IMR-90 (cell line): Measurements from ENCODE around the gene HECTD2. TPM values are rescaled to one million over a fixed set of nuclear protein-coding genes. Genes with fewer than 3 reads are reported as not detected.

Experiments
- ATAC-seq: fragments of 200-7000 bp; cut with Tn5 transposase; 2 replicates; pipeline ENCODE4 v1.9.1; 2020; ENCODE audit warnings: low read depth, mild to moderate bottlenecking, moderate library complexity
- BruUV-seq: library from RNA; stranded (reverse); fragments of 400-500 nt; replicated peaks from 2 replicates; lab custom pipeline; 2021; lab: Mats Ljungman, UMichigan
- CTCF ChIA-PET: fragments of 300-600 bp; formaldehyde crosslinking; extraction: SDS; loops from one replicate; lab custom pipeline; 2021; ENCODE audit warnings: antibody characterized with exemption; lab: Yijun Ruan, JAX
- POLR2A ChIA-PET: fragments of 300-600 bp; sonication (Branson Sonifier 250); formaldehyde crosslinking; loops from one replicate; lab custom pipeline; 2022; ENCODE audit warnings: antibody characterized with exemption; ENCODE audit not compliant: unreplicated experiment; lab: Charles Lee
- DNase-seq: peaks from one replicate; pipeline ENCODE4 v3.0.0; 2013
- H2AFZ ChIP-seq: replicated peaks from 2 replicates; pipeline ENCODE3; 2013; ENCODE audit warnings: low read length, mild to moderate bottlenecking; ENCODE audit not compliant: poor library complexity
- H2AK5ac ChIP-seq: 2 replicates; pipeline ENCODE4 v1.6.1; 2013; ENCODE audit warnings: low read depth, low read length, inconsistent platforms
- H2AK9ac ChIP-seq: replicated peaks from 2 replicates; pipeline ENCODE3; 2013; ENCODE audit warnings: mild to moderate bottlenecking, low read depth, low read length, moderate library complexity; ENCODE audit not compliant: poor library complexity
- H2BK120ac ChIP-seq: 2 replicates; pipeline ENCODE4 v1.6.1; 2013; ENCODE audit warnings: low read depth, low read length, inconsistent platforms
- H2BK15ac ChIP-seq: 3 replicates; pipeline ENCODE4 v1.6.1; 2013; ENCODE audit warnings: low read depth, low read length, inconsistent platforms
- H2BK20ac ChIP-seq: 2 replicates; pipeline ENCODE4 v1.6.1; 2013; ENCODE audit warnings: low read depth, mild to moderate bottlenecking, inconsistent platforms, low read length, moderate library complexity
- H2BK5ac ChIP-seq: 2 replicates; pipeline ENCODE4 v1.6.1; 2013; ENCODE audit warnings: mild to moderate bottlenecking, low read depth, low read length, inconsistent platforms; ENCODE audit not compliant: poor library complexity, severe bottlenecking
- H3K14ac ChIP-seq: replicated peaks from 2 replicates; pipeline ENCODE4 v1.6.1; 2013; ENCODE audit warnings: low read depth, low read length, inconsistent platforms
- H3K18ac ChIP-seq: 2 replicates; pipeline ENCODE4 v1.6.1; 2013; ENCODE audit warnings: low read depth, low read length, control low read depth
- H3K23ac ChIP-seq: 2 replicates; pipeline ENCODE4 v1.6.1; 2013; ENCODE audit warnings: low read depth, low read length, inconsistent platforms
- H3K27ac ChIP-seq: 2 replicates; pipeline ENCODE4 v1.5.1; 2013; ENCODE audit warnings: mild to moderate bottlenecking, control low read depth, low read length; ENCODE audit not compliant: insufficient read depth
- H3K27me3 ChIP-seq: 2 replicates; pipeline ENCODE4 v1.6.1; 2013; ENCODE audit warnings: low read length; ENCODE audit not compliant: control insufficient read depth, insufficient read depth
- H3K36me3 ChIP-seq: 2 replicates; pipeline ENCODE4 v1.6.1; 2013; ENCODE audit warnings: low read length, mixed read lengths; ENCODE audit not compliant: control insufficient read depth, insufficient read depth
- H3K4ac ChIP-seq: 2 replicates; pipeline ENCODE4 v1.6.1; 2013; ENCODE audit warnings: low read depth, low read length, inconsistent platforms
- H3K4me1 ChIP-seq: 2 replicates; pipeline ENCODE4 v1.6.1; 2013; ENCODE audit warnings: low read length, mixed read lengths; ENCODE audit not compliant: control insufficient read depth, insufficient read depth
- H3K4me2 ChIP-seq: 2 replicates; pipeline ENCODE4 v1.6.1; 2013; ENCODE audit warnings: low read depth, mild to moderate bottlenecking, control low read depth, low read length, moderate library complexity
- H3K4me3 ChIP-seq: 2 replicates; pipeline ENCODE4 v1.5.1; 2013; ENCODE audit warnings: low read depth, mild to moderate bottlenecking, control low read depth, low read length, moderate library complexity; ENCODE audit not compliant: insufficient read depth
- H3K56ac ChIP-seq: 2 replicates; pipeline ENCODE4 v1.6.1; 2013; ENCODE audit warnings: low read length, inconsistent platforms; ENCODE audit not compliant: insufficient read depth; ENCODE audit errors: extremely low read depth
- H3K79me1 ChIP-seq, 2 experiments: 2 replicates each; pipeline ENCODE4 v1.6.1; 2013; ENCODE audit warnings: low read length in 2 of 2, inconsistent platforms in 1 of 2, low read depth in 1 of 2
- H3K9ac ChIP-seq: 2 replicates; pipeline ENCODE4 v1.6.1; 2013; ENCODE audit warnings: low read depth, low read length, control low read depth
- H3K9me1 ChIP-seq: 2 replicates; pipeline ENCODE4 v1.6.1; 2013; ENCODE audit warnings: low read length, inconsistent platforms; ENCODE audit not compliant: insufficient read depth
- H3K9me3 ChIP-seq: 2 replicates; pipeline ENCODE4 v1.6.1; 2013; ENCODE audit warnings: low read length; ENCODE audit not compliant: control insufficient read depth, insufficient read depth
- H4K20me1 ChIP-seq: 2 replicates; pipeline ENCODE4 v1.6.1; 2013; ENCODE audit warnings: low read length, inconsistent platforms; ENCODE audit not compliant: insufficient read depth
- H4K5ac ChIP-seq: 2 replicates; pipeline ENCODE4 v1.6.1; 2013; ENCODE audit warnings: mild to moderate bottlenecking, low read depth, low read length, control low read depth
- H4K8ac ChIP-seq, 2 experiments: 2 replicates each; pipeline ENCODE4 v1.6.1; 2013; ENCODE audit warnings: low read depth in 2 of 2, low read length in 2 of 2, control low read depth in 1 of 2, inconsistent platforms in 1 of 2
- H4K91ac ChIP-seq: 2 replicates; pipeline ENCODE4 v1.6.1; 2013; ENCODE audit warnings: low read depth, low read length, inconsistent platforms; ENCODE audit not compliant: insufficient read depth
- BHLHE40 ChIP-seq: fragments of 150-350 bp; IDR thresholded peaks from 2 replicates; pipeline ENCODE4 v1.6.1; 2016; ENCODE audit warnings: mild to moderate bottlenecking, low read depth, low read length
- CEBPB ChIP-seq: IDR thresholded peaks from 2 replicates; pipeline ENCODE4 v1.6.1; 2012; ENCODE audit warnings: low read depth, low read length, improper control_type of control experiment
- CHD1 ChIP-seq: IDR thresholded peaks from 2 replicates; pipeline ENCODE4 v1.6.1; 2012; ENCODE audit warnings: low read depth, low read length, improper control_type of control experiment
- FOS ChIP-seq: fragments of 150-350 bp; IDR thresholded peaks from 2 replicates; pipeline ENCODE4 v1.6.1; 2016; ENCODE audit warnings: low read depth, low read length
- MAFK ChIP-seq: IDR thresholded peaks from 2 replicates; pipeline ENCODE4 v1.6.1; 2012; ENCODE audit warnings: low read depth, low read length, improper control_type of control experiment
- MAZ ChIP-seq: IDR thresholded peaks from 2 replicates; pipeline ENCODE4 v1.6.1; 2012; ENCODE audit warnings: low read depth, mild to moderate bottlenecking, low read length, improper control_type of control experiment, moderate library complexity, borderline replicate concordance
- MXI1 ChIP-seq: IDR thresholded peaks from 2 replicates; pipeline ENCODE4 v1.6.1; 2012; ENCODE audit warnings: low read depth, mild to moderate bottlenecking, low read length, moderate library complexity, borderline replicate concordance
- NFE2L2 ChIP-seq: fragments of 150-350 bp; IDR thresholded peaks from 2 replicates; pipeline ENCODE4 v1.6.1; 2016; ENCODE audit warnings: low read depth, mild to moderate bottlenecking, low read length
- POLR2A ChIP-seq: IDR thresholded peaks from 2 replicates; pipeline ENCODE4 v1.6.1; 2012; ENCODE audit warnings: mild to moderate bottlenecking, low read depth, low read length
- RCOR1 ChIP-seq: IDR thresholded peaks from 2 replicates; pipeline ENCODE4 v1.6.1; 2012; ENCODE audit warnings: mild to moderate bottlenecking, low read length, improper control_type of control experiment; ENCODE audit not compliant: insufficient replicate concordance
- RFX5 ChIP-seq: IDR thresholded peaks from 2 replicates; pipeline ENCODE4 v1.8.0; 2012; ENCODE audit warnings: low read depth, mild to moderate bottlenecking, low read length, moderate library complexity
- SMC3 ChIP-seq: fragments of 150-350 bp; IDR thresholded peaks from 2 replicates; pipeline ENCODE4 v1.6.1; 2016; ENCODE audit warnings: low read depth, mild to moderate bottlenecking, antibody characterized with exemption, low read length, moderate library complexity
- WGBS, 2 experiments: methylation state at CpG; one replicate each; pipeline versions ENCODE4 v1.1.5 to v1.1.7; 2013; ENCODE audit warnings: missing lambda C conversion rate in 2 of 2; ENCODE audit not compliant: insufficient read length in 1 of 2; ENCODE audit errors: extremely low coverage in 2 of 2; 5-methylcytosine and 5-hydroxymethylcytosine counted together
- dilution Hi-C: fragments of 300-500 bp; cut with HindIII; formaldehyde crosslinking; loops from one replicate; pipeline ENCODE4 v1.14.3; 2018; ENCODE audit warnings: low sequenced_read_pairs; ENCODE audit not compliant: unreplicated experiment
- in situ Hi-C: fragments of 300-500 bp; cut with MboI; formaldehyde crosslinking; loops from 3 replicates; pipeline ENCODE4 v1.14.3; 2019; ENCODE audit warnings: low sequenced_read_pairs, inconsistent platforms, mixed read lengths
- intact Hi-C: fragments of 100-400 bp; cut with micrococcal nuclease; formaldehyde crosslinking; loops from 2 replicates; pipeline ENCODE4 v1.10.0; 2022
- polyA plus RNA-seq, 3 experiments: library from polyadenylated mRNA; depleted of rRNA; stranded (reverse); fragments of >200 nt; gene quantifications; 2 replicates each; pipeline ENCODE4 v1.2.3, GENCODE V29; 2012; ENCODE audit warnings: low replicate concordance in 1 of 3
- total RNA-seq: library from RNA; depleted of rRNA; stranded (reverse); fragments of >200 nt; gene quantifications from 2 replicates; pipeline ENCODE4 v1.2.3, GENCODE V29; 2012
- TF ChIP-seq, protein P1 (sequence below): conservative IDR thresholded peaks from 2 replicates; pipeline ENCODE4 v1.5.1; 2012; ENCODE audit warnings: mild to moderate bottlenecking, low read depth, low read length, improper control_type of control experiment
- TF ChIP-seq, protein P2 (sequence below): fragments of 150-350 bp; IDR thresholded peaks from 2 replicates; pipeline ENCODE4 v1.6.1; 2016; ENCODE audit warnings: low read depth, mild to moderate bottlenecking, low read length, moderate library complexity, borderline replicate concordance

Gene HECTD2
- total and polyA plus RNA-seq, 2 of the 4 experiments (the other 2 are of a cell fraction): 5.2 to 5.9 TPM

GRCh38 chr10:91385306-91386085, 24.6 kb upstream of the HECTD2 start:
- Histone ChIP-seq H3K9me3 (no peaks in the 10 kb centered on the region), H3K56ac (no peak overlapping the region), H2BK5ac (no peak overlapping the region), H3K14ac (no peak overlapping the region), H3K4ac (no peak overlapping the region), H3K4me1 (peaks cover 3% of the 10 kb centered on the region; the same call in 1 of the 2 replicates), H4K91ac (no peak overlapping the region), H2BK15ac (no peak overlapping the region), H3K27me3 (peaks cover 30% of the 10 kb centered on the region), H3K9me1 (no peaks in the 10 kb centered on the region), H3K23ac (no peak overlapping the region), H2AK9ac (no peak overlapping the region), H4K20me1 (no peaks in the 10 kb centered on the region), H3K4me3 (no peak overlapping the region), H3K9ac (no peak overlapping the region), H4K8ac (no peak overlapping the region), H3K18ac (no peak overlapping the region), H2AK5ac (no peak overlapping the region), H3K36me3 (no peaks in the 10 kb centered on the region), H4K5ac (no peak overlapping the region), H3K4me2 (no peak overlapping the region), H3K79me1 (no peaks in the 10 kb centered on the region), H2AFZ (no peak overlapping the region), H2BK120ac (no peak overlapping the region), H2BK20ac (no peak overlapping the region), H3K27ac (no peak overlapping the region)
- ATAC-seq: no peak
- in situ Hi-C loops: loop anchor here (5.0 to 25.0 kb wide), 2 partner anchors 88 to 527 kb away; partner anchors contain the start of genes BTAF1 and FGFBP3
- DNase-seq: no peak
- dilution Hi-C loops: no loop called here
- POLR2A ChIA-PET: no interaction called here
- BruUV-seq: no TSS peak
- CTCF ChIA-PET: interaction anchor here (1.8 kb wide), 1 partner anchor 87 kb away, joined by 5 read pairs; no protein-coding TSS in a partner anchor
- intact Hi-C loops: loop anchor here (5.0 to 10.0 kb wide), 3 partner anchors 307 to 527 kb away; no protein-coding TSS in a partner anchor
- WGBS, 2 experiments: 100% methylated on average over 2 of the region's 9 CpGs; no CpG with 5 or more reads in 1 of the 2 experiments
- no peak for TF ChIP-seq MAFK
- TF ChIP-seq BHLHE40: no peak
- TF ChIP-seq MAZ: no peak
- no peak for TF ChIP-seq RFX5
- no peak for TF ChIP-seq MXI1
- TF ChIP-seq, protein P1, sequence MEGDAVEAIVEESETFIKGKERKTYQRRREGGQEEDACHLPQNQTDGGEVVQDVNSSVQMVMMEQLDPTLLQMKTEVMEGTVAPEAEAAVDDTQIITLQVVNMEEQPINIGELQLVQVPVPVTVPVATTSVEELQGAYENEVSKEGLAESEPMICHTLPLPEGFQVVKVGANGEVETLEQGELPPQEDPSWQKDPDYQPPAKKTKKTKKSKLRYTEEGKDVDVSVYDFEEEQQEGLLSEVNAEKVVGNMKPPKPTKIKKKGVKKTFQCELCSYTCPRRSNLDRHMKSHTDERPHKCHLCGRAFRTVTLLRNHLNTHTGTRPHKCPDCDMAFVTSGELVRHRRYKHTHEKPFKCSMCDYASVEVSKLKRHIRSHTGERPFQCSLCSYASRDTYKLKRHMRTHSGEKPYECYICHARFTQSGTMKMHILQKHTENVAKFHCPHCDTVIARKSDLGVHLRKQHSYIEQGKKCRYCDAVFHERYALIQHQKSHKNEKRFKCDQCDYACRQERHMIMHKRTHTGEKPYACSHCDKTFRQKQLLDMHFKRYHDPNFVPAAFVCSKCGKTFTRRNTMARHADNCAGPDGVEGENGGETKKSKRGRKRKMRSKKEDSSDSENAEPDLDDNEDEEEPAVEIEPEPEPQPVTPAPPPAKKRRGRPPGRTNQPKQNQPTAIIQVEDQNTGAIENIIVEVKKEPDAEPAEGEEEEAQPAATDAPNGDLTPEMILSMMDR: no peak
- no peak for TF ChIP-seq FOS
- TF ChIP-seq, protein P2, sequence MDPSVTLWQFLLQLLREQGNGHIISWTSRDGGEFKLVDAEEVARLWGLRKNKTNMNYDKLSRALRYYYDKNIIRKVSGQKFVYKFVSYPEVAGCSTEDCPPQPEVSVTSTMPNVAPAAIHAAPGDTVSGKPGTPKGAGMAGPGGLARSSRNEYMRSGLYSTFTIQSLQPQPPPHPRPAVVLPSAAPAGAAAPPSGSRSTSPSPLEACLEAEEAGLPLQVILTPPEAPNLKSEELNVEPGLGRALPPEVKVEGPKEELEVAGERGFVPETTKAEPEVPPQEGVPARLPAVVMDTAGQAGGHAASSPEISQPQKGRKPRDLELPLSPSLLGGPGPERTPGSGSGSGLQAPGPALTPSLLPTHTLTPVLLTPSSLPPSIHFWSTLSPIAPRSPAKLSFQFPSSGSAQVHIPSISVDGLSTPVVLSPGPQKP: no peak
- no peak for TF ChIP-seq CHD1
- no peak for TF ChIP-seq RCOR1
- TF ChIP-seq POLR2A: no peak
- TF ChIP-seq NFE2L2: no peak
- TF ChIP-seq CEBPB: no peak
- no peak for TF ChIP-seq SMC3
